ENCODE results near the gene RPS16.
A peak's percentile ranks its signal among the peaks of the same experiment; 100 is the strongest.

The RPS16 gene

DNA sequence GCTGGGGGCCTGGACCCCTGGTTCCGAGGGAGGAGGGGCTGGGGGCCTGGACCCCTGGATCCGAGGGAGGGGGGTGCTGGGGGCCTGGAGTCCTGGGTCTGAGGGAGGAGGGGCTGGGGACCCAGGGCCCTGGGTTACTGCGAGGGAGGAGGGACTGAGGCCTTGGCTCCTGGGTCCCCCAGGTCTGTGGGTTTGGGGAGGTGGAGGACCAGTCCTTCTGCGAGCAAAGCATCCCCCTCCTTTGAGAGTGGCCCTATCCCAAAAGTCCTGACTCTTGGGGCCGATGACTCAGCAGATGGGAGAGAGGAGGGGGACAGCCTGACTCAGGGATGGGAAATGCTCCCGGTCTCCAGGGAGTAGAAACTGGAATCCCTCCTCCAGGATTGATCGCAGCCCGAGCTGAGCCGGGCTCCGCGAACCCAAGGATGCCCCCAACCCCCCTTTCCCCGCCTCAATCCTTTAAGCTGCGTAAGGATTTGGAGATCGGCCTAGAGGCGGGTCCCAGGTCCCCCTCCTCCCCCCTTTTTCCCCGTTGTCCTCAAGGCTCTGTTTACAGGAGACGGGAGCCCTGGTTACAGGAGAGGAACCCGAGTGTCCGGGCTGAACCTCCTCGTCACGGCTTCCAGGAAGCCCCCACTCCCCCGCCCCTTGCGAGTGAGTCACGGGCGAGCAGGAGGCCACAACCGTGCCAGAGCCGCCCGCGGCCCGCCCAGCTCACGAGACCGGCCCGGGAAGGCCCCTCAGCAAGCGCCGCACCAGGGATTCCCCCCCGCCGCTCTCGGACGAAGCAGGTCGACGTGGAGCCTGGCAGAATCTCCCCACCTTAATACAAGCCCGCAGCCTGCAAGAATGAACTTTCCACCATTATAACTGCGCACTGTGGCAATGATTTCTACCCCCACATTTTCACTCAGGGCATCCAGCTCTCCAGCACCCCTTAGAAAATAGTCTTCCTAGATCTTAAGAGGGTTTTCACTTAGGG lies 32.1 kb downstream of the RPS16 start:
- peak overlapping the region in 6 of 7 experiments; percentile 54 to 79 (median 65) for H3K4me3 ChIP-seq (ENCODE audit: control insufficient read depth in 1 of 7, extremely low read depth in 1 of 7, insufficient read depth in 4 of 7, low read depth in 2 of 7, low read length in 6 of 7)
- CTCF ChIA-PET: interaction anchor here (7.8 kb wide), 1 partner anchor 8 kb away, joined by 119 read pairs; the partner anchor contains the start of gene PLEKHG2
- no peaks in the 10 kb centered on the region for H3K9me3 ChIP-seq (ENCODE audit: control extremely low read depth in 1 of 5, control insufficient read depth in 4 of 5, insufficient read depth in 2 of 5, low read depth in 1 of 5, low read length in 4 of 5)
- no peaks in the 10 kb centered on the region for H3K27me3 ChIP-seq (replicated peaks in 2 of 5; ENCODE audit: control insufficient read depth in 4 of 5, insufficient read depth in 5 of 5, low read length in 4 of 5)
- H3K4me1 ChIP-seq (ENCODE audit: control extremely low read depth in 1 of 4, control insufficient read depth in 4 of 4, insufficient read depth in 4 of 4, low read length in 3 of 4): peaks cover 16 to 86% (median 68%) of the 10 kb centered on the region in 4 experiments
- DNase-seq: peak; percentile 99 to 100 (median 99)
- WGBS (ENCODE audit: insufficient coverage): under 1% methylated on average over 41 of the region's 43 CpGs
- POLR2A ChIA-PET: interaction anchor here (0.9 to 3.3 kb wide), 5 partner anchors 8 to 61 kb away, joined by 4 to 47 read pairs (median 11); partner anchors contain the start of genes MED29, PAF1, PLEKHG2 and RPS16
- peaks cover 7 to 19% (median 13%) of the 10 kb centered on the region in 4 experiments for H3K36me3 ChIP-seq (ENCODE audit: control insufficient read depth in 4 of 4, insufficient read depth in 4 of 4, low read length in 3 of 4)
- H3K27ac ChIP-seq (ENCODE audit: insufficient read depth in 1 of 2, low read depth in 1 of 2, low read length in 2 of 2, poor library complexity in 1 of 2, severe bottlenecking in 2 of 2): peak overlapping the region; percentile 99

DNA sequence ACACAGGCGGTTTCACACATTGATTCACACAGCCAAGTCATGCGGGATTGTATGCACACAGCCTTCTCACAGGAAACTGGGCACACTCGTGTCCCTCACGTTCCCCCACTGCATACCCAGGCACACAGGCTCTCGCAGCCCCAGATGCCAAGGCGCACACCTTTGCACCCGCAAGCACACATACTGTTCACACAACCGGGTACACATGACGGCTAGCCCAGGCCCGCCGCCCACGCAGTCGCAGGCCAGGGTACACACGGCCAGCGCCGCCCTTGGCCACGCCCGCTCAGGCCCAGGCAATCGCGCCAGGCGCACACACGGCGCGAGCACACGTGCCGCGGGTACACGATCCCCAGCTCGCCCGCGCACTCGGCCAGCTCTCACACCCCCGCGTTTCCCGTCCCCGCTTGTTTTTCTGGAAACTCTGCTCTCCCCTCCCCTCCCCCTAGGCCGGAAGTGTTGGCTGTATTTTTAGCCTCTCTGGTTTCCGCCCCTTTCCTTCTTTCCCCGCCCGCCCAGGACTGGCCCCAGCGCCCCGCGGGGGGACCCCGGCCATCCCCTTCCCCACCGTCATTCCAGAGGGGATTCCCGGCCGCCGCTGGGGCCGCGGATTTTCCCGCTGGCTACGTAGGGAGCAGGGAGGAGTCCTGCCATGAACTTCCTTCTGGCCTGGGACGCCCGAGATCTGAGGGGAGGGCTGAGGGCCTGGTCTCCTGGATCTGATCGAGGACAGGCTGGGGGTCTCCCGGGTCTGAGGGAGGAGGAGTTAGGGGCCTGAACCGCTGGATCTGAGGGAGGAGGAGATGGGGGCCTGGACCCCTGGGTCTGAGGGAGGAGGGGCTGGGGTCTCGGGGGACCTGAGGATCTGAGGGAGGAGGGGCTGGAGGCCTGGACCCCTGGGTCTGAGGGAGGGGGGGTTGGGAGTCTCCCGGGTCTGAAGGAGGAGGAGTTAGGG lies 33.1 kb downstream of the RPS16 start:
- H3K9me3 ChIP-seq (ENCODE audit: control extremely low read depth in 1 of 5, control insufficient read depth in 4 of 5, insufficient read depth in 2 of 5, low read depth in 1 of 5, low read length in 4 of 5): no peaks in the 10 kb centered on the region
- H3K27me3 ChIP-seq (replicated peaks in 2 of 5; ENCODE audit: control insufficient read depth in 4 of 5, insufficient read depth in 5 of 5, low read length in 4 of 5): no peaks in the 10 kb centered on the region
- peaks cover 16 to 86% (median 68%) of the 10 kb centered on the region in 4 experiments for H3K4me1 ChIP-seq (ENCODE audit: control extremely low read depth in 1 of 4, control insufficient read depth in 4 of 4, insufficient read depth in 4 of 4, low read length in 3 of 4)
- ChIA-PET CTCF (interaction anchor here (1.1 to 7.8 kb wide), 3 partner anchors 9 to 50 kb away, joined by 3 to 119 read pairs (median 8); partner anchors contain the start of gene PLEKHG2), POLR2A (interaction anchor here (0.6 to 3.3 kb wide), 6 partner anchors 9 to 137 kb away, joined by 3 to 47 read pairs (median 8); partner anchors contain the start of genes MED29, PAF1, PLEKHG2 and RPS16)
- peaks cover 4 to 11% (median 5%) of the 10 kb centered on the region in 4 experiments for H3K36me3 ChIP-seq (ENCODE audit: control insufficient read depth in 4 of 4, insufficient read depth in 4 of 4, low read length in 3 of 4)
- DNase-seq: peak; percentile 89 to 97 (median 97)
- 11% methylated on average over 30 of the region's 59 CpGs for WGBS (ENCODE audit: insufficient coverage)
- peak overlapping the region; percentile 99 for H3K27ac ChIP-seq (ENCODE audit: insufficient read depth in 1 of 2, low read depth in 1 of 2, low read length in 2 of 2, poor library complexity in 1 of 2, severe bottlenecking in 2 of 2)
- H3K4me3 ChIP-seq (ENCODE audit: control insufficient read depth in 1 of 7, extremely low read depth in 1 of 7, insufficient read depth in 4 of 7, low read depth in 2 of 7, low read length in 6 of 7): peak overlapping the region in 6 of 7 experiments; percentile 54 to 79 (median 65)

GRCh38 chr19:39401549-39402345 lies 34.0 kb downstream of the RPS16 start:
- H3K27ac ChIP-seq (ENCODE audit: insufficient read depth in 1 of 2, low read depth in 1 of 2, low read length in 2 of 2, poor library complexity in 1 of 2, severe bottlenecking in 2 of 2): peak overlapping the region; percentile 99
- 68% methylated on average over 17 of the region's 25 CpGs for WGBS (ENCODE audit: insufficient coverage)
- POLR2A ChIA-PET: interaction anchor here (0.6 to 3.3 kb wide), 4 partner anchors 7 to 137 kb away, joined by 3 to 47 read pairs (median 14); partner anchors contain the start of genes MED29, PAF1 and PLEKHG2
- CTCF ChIA-PET: interaction anchor here (1.1 to 7.8 kb wide), 4 partner anchors 10 to 60 kb away, joined by 3 to 119 read pairs (median 6); partner anchors contain the start of genes PLEKHG2 and SAMD4B
- H3K4me3 ChIP-seq (ENCODE audit: control insufficient read depth in 1 of 7, extremely low read depth in 1 of 7, insufficient read depth in 4 of 7, low read depth in 2 of 7, low read length in 6 of 7): peak overlapping the region in 5 of 7 experiments; percentile 35 to 75 (median 62)
- peak in 2 of 3 donors; percentile 52 to 64 for DNase-seq
- H3K27me3 ChIP-seq (replicated peaks in 2 of 5; ENCODE audit: control insufficient read depth in 4 of 5, insufficient read depth in 5 of 5, low read length in 4 of 5): no peaks in the 10 kb centered on the region
- no peaks in the 10 kb centered on the region for H3K9me3 ChIP-seq (ENCODE audit: control extremely low read depth in 1 of 5, control insufficient read depth in 4 of 5, insufficient read depth in 2 of 5, low read depth in 1 of 5, low read length in 4 of 5)
- peaks cover 16 to 87% (median 71%) of the 10 kb centered on the region in 4 experiments for H3K4me1 ChIP-seq (ENCODE audit: control extremely low read depth in 1 of 4, control insufficient read depth in 4 of 4, insufficient read depth in 4 of 4, low read length in 3 of 4)
- peaks cover 4 to 6% (median 4%) of the 10 kb centered on the region in 4 experiments for H3K36me3 ChIP-seq (ENCODE audit: control insufficient read depth in 4 of 4, insufficient read depth in 4 of 4, low read length in 3 of 4)

DNA sequence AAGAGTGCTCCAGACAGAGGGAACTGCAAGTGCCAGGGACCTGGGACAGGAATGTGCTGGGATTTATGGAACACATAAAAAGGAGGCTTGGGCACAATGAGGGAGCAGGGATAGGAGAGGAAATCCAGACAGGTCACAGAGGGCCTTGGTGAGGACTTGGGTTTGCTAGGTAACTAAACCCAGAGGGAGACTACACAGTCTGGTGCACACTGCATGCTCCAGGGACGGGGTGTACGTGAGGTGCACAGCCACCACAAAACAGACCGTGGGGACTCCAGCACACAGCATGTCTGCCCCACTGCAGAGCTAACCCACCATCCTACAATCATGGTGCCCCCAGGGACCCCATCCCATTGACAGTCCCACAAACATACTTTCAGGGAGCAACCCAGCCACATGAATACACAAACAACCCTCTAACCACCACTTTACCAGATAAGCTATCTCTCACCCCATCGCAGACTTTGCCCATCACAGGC lies 34.6 kb downstream of the RPS16 start:
- POLR2A ChIA-PET: interaction anchor here (2.4 to 3.3 kb wide), 3 partner anchors 8 to 11 kb away, joined by 12 to 47 read pairs (median 16); partner anchors contain the start of genes MED29, PAF1 and PLEKHG2
- DNase-seq: no peak
- Histone ChIP-seq H3K9me3 (ENCODE audit: control extremely low read depth in 1 of 5, control insufficient read depth in 4 of 5, insufficient read depth in 2 of 5, low read depth in 1 of 5, low read length in 4 of 5) (no peaks in the 10 kb centered on the region), H3K4me1 (ENCODE audit: control extremely low read depth in 1 of 4, control insufficient read depth in 4 of 4, insufficient read depth in 4 of 4, low read length in 3 of 4) (peaks cover 15 to 85% (median 68%) of the 10 kb centered on the region in 4 experiments), H3K27ac (ENCODE audit: insufficient read depth in 1 of 2, low read depth in 1 of 2, low read length in 2 of 2, poor library complexity in 1 of 2, severe bottlenecking in 2 of 2) (peak overlapping the region; percentile 10 to 32), H3K27me3 (replicated peaks in 2 of 5; ENCODE audit: control insufficient read depth in 4 of 5, insufficient read depth in 5 of 5, low read length in 4 of 5) (no peaks in the 10 kb centered on the region), H3K4me3 (ENCODE audit: control insufficient read depth in 1 of 7, extremely low read depth in 1 of 7, insufficient read depth in 4 of 7, low read depth in 2 of 7, low read length in 6 of 7) (peak overlapping the region in 3 of 7 experiments; percentile 11 to 75 (median 46)), H3K36me3 (ENCODE audit: control insufficient read depth in 4 of 4, insufficient read depth in 4 of 4, low read length in 3 of 4) (peaks cover 4 to 6% (median 4%) of the 10 kb centered on the region in 4 experiments)
- 67% methylated on average over 4 of the region's 4 CpGs for WGBS (ENCODE audit: insufficient coverage)
- CTCF ChIA-PET: interaction anchor here (1.1 to 7.8 kb wide), 6 partner anchors 9 to 59 kb away, joined by 3 to 119 read pairs (median 6); partner anchors contain the start of genes MED29, PAF1, PLEKHG2 and SAMD4B

GRCh38 chr19:39400061-39400460 lies 35.7 kb downstream of the RPS16 start:
- ChIA-PET CTCF (interaction anchor here (0.9 to 7.8 kb wide), 4 partner anchors 9 to 14 kb away, joined by 3 to 119 read pairs (median 9); partner anchors contain the start of genes MED29, PAF1 and PLEKHG2), POLR2A (interaction anchor here (2.4 kb wide), 1 partner anchor 9 kb away, joined by 12 read pairs; no protein-coding TSS in a partner anchor)
- 100% methylated on average over 3 of the region's 4 CpGs for WGBS (ENCODE audit: insufficient coverage)
- Histone ChIP-seq H3K4me3 (ENCODE audit: control insufficient read depth in 1 of 7, extremely low read depth in 1 of 7, insufficient read depth in 4 of 7, low read depth in 2 of 7, low read length in 6 of 7) (no peak overlapping the region), H3K27me3 (replicated peaks in 2 of 5; ENCODE audit: control insufficient read depth in 4 of 5, insufficient read depth in 5 of 5, low read length in 4 of 5) (no peaks in the 10 kb centered on the region), H3K9me3 (ENCODE audit: control extremely low read depth in 1 of 5, control insufficient read depth in 4 of 5, insufficient read depth in 2 of 5, low read depth in 1 of 5, low read length in 4 of 5) (no peaks in the 10 kb centered on the region), H3K27ac (ENCODE audit: insufficient read depth in 1 of 2, low read depth in 1 of 2, low read length in 2 of 2, poor library complexity in 1 of 2, severe bottlenecking in 2 of 2) (no peak overlapping the region), H3K36me3 (ENCODE audit: control insufficient read depth in 4 of 4, insufficient read depth in 4 of 4, low read length in 3 of 4) (peaks cover 5 to 10% (median 8%) of the 10 kb centered on the region in 4 experiments), H3K4me1 (ENCODE audit: control extremely low read depth in 1 of 4, control insufficient read depth in 4 of 4, insufficient read depth in 4 of 4, low read length in 3 of 4) (peaks cover 12 to 74% (median 58%) of the 10 kb centered on the region in 4 experiments)
- no peak for DNase-seq

Measured in common myeloid progenitor, CD34-positive (primary cell).